Breast epithelium (tissue), 3 donors: Measurements from ENCODE around the gene ZNF236.

Experiments
- POLR2A ChIP-seq: fragments of 450-650 bp; IDR thresholded peaks from one replicate; pipeline ENCODE4 v1.6.1; 2016; ENCODE audit warnings: antibody characterized with exemption, mild to moderate bottlenecking, moderate library complexity
- TF ChIP-seq, protein P1 (sequence below), 3 donors: fragments of 450-650 bp; IDR thresholded peaks; one replicate each; pipeline ENCODE4 v1.5.1; 2016 to 2017; ENCODE audit warnings: antibody characterized with exemption in 3 of 3, mild to moderate bottlenecking in 3 of 3, moderate library complexity in 3 of 3

DNA sequence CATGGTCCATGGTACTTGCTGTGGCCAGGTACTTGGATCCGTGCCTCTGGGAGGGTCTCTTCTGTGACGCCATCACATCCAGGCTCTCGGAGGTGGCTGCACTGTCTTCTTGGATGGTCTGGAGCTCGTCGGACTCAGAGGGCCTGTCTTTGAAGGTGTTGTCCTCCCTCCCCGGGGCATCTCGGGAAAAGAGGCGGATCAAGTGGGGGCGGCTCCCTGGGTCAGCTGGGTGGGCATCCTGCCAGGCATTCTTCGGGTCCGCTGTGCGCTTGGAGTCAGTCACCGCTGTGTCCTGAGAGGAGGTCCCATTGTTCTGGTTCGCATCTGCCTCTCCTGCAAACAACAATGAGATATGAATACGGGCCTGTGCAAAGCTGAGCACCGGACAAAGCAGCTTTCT is 194.6 kb downstream of the ZNF236 start:
- no peak for TF ChIP-seq POLR2A
- TF ChIP-seq, protein P1, sequence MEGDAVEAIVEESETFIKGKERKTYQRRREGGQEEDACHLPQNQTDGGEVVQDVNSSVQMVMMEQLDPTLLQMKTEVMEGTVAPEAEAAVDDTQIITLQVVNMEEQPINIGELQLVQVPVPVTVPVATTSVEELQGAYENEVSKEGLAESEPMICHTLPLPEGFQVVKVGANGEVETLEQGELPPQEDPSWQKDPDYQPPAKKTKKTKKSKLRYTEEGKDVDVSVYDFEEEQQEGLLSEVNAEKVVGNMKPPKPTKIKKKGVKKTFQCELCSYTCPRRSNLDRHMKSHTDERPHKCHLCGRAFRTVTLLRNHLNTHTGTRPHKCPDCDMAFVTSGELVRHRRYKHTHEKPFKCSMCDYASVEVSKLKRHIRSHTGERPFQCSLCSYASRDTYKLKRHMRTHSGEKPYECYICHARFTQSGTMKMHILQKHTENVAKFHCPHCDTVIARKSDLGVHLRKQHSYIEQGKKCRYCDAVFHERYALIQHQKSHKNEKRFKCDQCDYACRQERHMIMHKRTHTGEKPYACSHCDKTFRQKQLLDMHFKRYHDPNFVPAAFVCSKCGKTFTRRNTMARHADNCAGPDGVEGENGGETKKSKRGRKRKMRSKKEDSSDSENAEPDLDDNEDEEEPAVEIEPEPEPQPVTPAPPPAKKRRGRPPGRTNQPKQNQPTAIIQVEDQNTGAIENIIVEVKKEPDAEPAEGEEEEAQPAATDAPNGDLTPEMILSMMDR (IDR thresholded peaks at IDR 0.05) = no peak
